ENCODE data around the gene PLCE1.

DNA sequence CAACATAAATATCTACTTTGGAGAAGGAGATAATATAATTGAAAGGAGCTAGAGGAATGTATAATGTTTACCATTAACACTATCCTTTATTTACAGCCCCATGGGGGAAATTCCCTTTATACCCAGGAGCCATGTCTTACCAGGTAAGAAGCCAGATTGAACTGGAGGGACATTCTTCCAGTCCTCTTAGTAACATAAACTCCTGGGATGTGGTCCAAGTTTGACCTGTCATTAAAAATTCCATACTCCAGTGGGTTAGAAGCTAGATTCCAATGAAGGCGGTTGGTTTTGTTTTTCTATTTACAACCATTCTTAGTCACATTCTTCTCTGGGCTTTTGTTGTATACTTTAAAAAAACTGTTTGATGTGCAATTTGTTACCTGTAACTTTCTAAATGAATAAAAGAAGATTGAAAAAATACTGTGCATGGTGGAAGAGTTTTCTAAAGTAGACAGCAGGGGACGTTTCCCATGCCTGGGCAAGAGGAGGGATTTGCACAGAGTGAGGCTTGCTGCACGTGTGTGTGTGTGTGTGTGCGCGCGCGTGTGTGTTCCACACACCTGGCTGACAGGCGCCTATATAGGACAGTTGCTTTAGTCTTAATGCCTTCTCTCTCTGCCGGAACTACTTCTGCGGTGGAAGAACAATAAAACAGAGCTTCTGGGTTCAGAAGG is 2.0 kb downstream of the PLCE1 start:
- TF ChIP-seq POLR2AphosphoS5 (IDR thresholded peaks at IDR 0.05) (no peak), CTCF (IDR thresholded peaks at IDR 0.05) (no peak), EP300 (IDR thresholded peaks at IDR 0.05) (no peak), POLR2A (IDR thresholded peaks at IDR 0.05) (no peak)

All from gastroesophageal sphincter (tissue), 3 donors.